K562 (cell line): ENCODE data around the gene EPX. TPM values are rescaled to one million over a fixed set of nuclear protein-coding genes. Genes with fewer than 3 reads are reported as not detected.
A peak's percentile ranks its signal among the peaks of the same experiment; 100 is the strongest.

ENCODE experiments used
- AFF4 ChIP-seq: sonication (generic); formaldehyde crosslinking; IDR thresholded peaks from 2 replicates; pipeline ENCODE4 v1.8.0; 2023; ENCODE audit warnings: mild to moderate bottlenecking, missing genetic modification reagents
- CBX3 ChIP-seq, 2 experiments: IDR thresholded peaks; 1 replicate in 1 of 2; 2 replicates in 1 of 2; pipeline ENCODE4 v1.6.1; 2012; ENCODE audit warnings: inconsistent platforms in 2 of 2, low read length in 2 of 2, borderline replicate concordance in 1 of 2, control low read depth in 1 of 2
- FOXK2 ChIP-seq, 2 experiments: fragments of 450-650 bp; IDR thresholded peaks in 1 of 2; conservative IDR thresholded peaks in 1 of 2; 2 replicates each; pipeline ENCODE4 v1.6.1; 2016; ENCODE audit warnings: low read depth in 2 of 2, mild to moderate bottlenecking in 1 of 2
- MEIS2 ChIP-seq: fragments of 450-650 bp; IDR thresholded peaks from 2 replicates; pipeline ENCODE4 v1.6.1; 2014; ENCODE audit warnings: mild to moderate bottlenecking; ENCODE audit not compliant: partially characterized antibody
- MTA3 ChIP-seq: fragments of 450-650 bp; formaldehyde crosslinking; IDR thresholded peaks from 2 replicates; pipeline ENCODE4 v1.6.1; 2017; ENCODE audit warnings: mild to moderate bottlenecking, borderline replicate concordance
- NFXL1 ChIP-seq: fragments of 450-650 bp; formaldehyde crosslinking; IDR thresholded peaks from 2 replicates; pipeline ENCODE4 v1.4.0; 2021; ENCODE audit warnings: mild to moderate bottlenecking
- RCOR1 ChIP-seq, 2 experiments: IDR thresholded peaks; 2 replicates each; pipeline ENCODE4 v1.6.1; 2012; ENCODE audit warnings: low read depth in 2 of 2, low read length in 2 of 2, borderline replicate concordance in 1 of 2, improper control_type of control experiment in 1 of 2
- REST ChIP-seq, 2 experiments: fragments of 450-650 bp; formaldehyde crosslinking in 1 of 2; IDR thresholded peaks; 2 replicates each; pipeline versions ENCODE4 v1.4.0 to v1.6.1; 2014 to 2020; ENCODE audit warnings: mild to moderate bottlenecking in 2 of 2, borderline replicate concordance in 1 of 2, low read depth in 1 of 2
- SOX6 ChIP-seq: fragments of 450-650 bp; IDR thresholded peaks from 2 replicates; pipeline ENCODE4 v1.6.1; 2014; ENCODE audit warnings: mild to moderate bottlenecking
- ZNF511 ChIP-seq: sonication (generic); formaldehyde crosslinking; IDR thresholded peaks from 2 replicates; pipeline ENCODE4 v1.8.0; 2022; ENCODE audit warnings: mild to moderate bottlenecking, missing genetic modification reagents
- ZNF740 ChIP-seq, 3 experiments: fragments of 200-800 bp in 1 of 3; sonication (Bioruptor generic) in 1 of 3; sonication (generic) in 1 of 3; formaldehyde crosslinking in 1 of 3; IDR thresholded peaks; 2 replicates each; pipeline versions ENCODE4 v1.6.1 to v1.8.0; 2016 to 2022; ENCODE audit warnings: mild to moderate bottlenecking in 2 of 3, missing compliant biosample characterization in 2 of 3, missing genetic modification characterization in 2 of 3, missing genetic modification reagents in 1 of 3
- polyA plus RNA-seq, 8 experiments: library from polyadenylated mRNA; depleted of rRNA in 4 of 8; stranded (reverse) in 5 of 8; unstranded in 3 of 8; fragments of >200 nt; fragmentation: Nextera tagmentation in 2 of 8; fragmentation: Illumina TruSeq in 1 of 8; extraction: Ambion mirVana in 2 of 8; extraction: Trizol in 1 of 8; gene quantifications; 2 replicates each; pipeline versions ENCODE4 v1.2.1 to v1.2.3, GENCODE V29; 2011 to 2014; ENCODE audit warnings: inconsistent platforms in 1 of 8, missing spikeins in 1 of 8
- total RNA-seq, 7 experiments: library from RNA; depleted of rRNA in 6 of 7; stranded (reverse); fragments of >200 nt in 6 of 7; fragmentation: Illumina TruSeq in 2 of 7; extraction: Trizol in 2 of 7; gene quantifications; 2 replicates each; pipeline versions ENCODE4 v1.2.1 to v1.2.3, GENCODE V29; 2011 to 2021; ENCODE audit warnings: low replicate concordance in 1 of 7

Gene EPX
- total and polyA plus RNA-seq, 9 of the 15 experiments (the other 6 are each of a cell fraction or from before 2014, with no cell fraction given) = 0.07 to 0.33 (median 0.19) TPM; not detected in 3

DNA sequence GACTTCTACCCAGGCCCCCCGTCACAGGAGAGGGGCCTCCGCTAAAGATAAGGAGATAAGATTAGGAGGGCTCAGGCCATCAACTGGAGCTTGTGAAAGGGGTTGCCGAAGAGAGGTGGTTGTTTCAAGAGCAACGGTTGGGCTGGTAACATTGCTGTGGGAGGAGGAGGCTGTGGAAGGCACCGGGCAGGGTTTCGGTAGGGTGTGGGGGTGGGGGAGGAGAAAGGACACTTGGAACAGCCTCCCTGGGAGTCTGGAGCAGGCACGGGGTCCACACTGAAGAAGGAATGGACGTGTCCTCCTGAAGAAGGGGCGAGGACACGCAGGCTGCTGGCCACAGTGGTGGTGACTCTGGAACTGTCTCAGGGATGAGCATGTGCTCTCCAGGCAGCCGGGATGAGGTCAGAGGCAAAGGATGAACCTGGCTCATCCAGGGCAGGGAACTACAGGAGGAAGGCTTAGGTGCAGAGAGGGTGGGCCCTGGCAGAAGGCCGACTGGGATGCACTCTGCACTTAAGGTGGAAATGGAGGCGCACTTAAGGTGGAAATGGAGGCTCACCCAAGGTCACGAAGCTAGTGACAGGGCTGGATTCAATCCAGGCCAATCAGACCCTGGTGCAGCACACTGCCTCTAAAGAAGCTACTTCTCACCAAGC is 1.2 kb upstream of the EPX start (continued):
- TF ChIP-seq REST (IDR thresholded peaks at IDR 0.05; ENCODE audit: borderline replicate concordance) (no peak), REST (CRISPR knock-in tag; IDR thresholded peaks at IDR 0.05; ENCODE audit: low read depth) (no peak), SOX6 (no peak), ZNF740 (CRISPR knock-in tag; IDR thresholded peaks at IDR 0.05) (0 out of 2 replicates have a peak, but pooled peaks have one; percentile 32), ZNF740 (tag; IDR thresholded peaks at IDR 0.05) (no peak), MTA3 (no peak), ZNF511 (CRISPR knock-in tag) (no peak), FOXK2 (conservative IDR thresholded peaks at IDR 0.05 in 1 of 2, IDR thresholded peaks at IDR 0.05 in 1 of 2; ENCODE audit: low read depth in 2 of 2) (no peak), NFXL1 (no peak), MEIS2 (no peak), AFF4 (CRISPR knock-in tag) (no peak), RCOR1 (IDR thresholded peaks at IDR 0.05; ENCODE audit: borderline replicate concordance in 1 of 2, low read depth in 2 of 2, low read length in 2 of 2) (no peak), CBX3 (IDR thresholded peaks at IDR 0.05; ENCODE audit: borderline replicate concordance in 1 of 2, low read length in 2 of 2) (no peak)
